Activated CD4-positive, CD25-positive, alpha-beta regulatory T cell treated with anti-CD3 and anti-CD28 coated beads, Interleukin-2, amount 50 U/mL, for 16 hours (primary cell): ENCODE results near the gene PHF20.
"Not testable (repeated sequence)": the region's sequence is repeated elsewhere in the genome, so short reads cannot be mapped to it uniquely, and the experiment has no call there.

Experiments used
- DNase-seq: peaks from one replicate; pipeline ENCODE4 v3.0.0-alpha.2; 2020; ENCODE audit warnings: low read depth, low spot score

The PHF20 gene

GRCh38 chr20:35771689-35772562, at the start of gene PHF20:
TSS of gene PHF20 (plus strand) at chr20:35772015. CDS start at chr20:35801523, 29,508 bp downstream.
- DNase-seq: peak; percentile 99

- DNase-seq: not testable (repeated sequence)
Measured at GRCh38 chr20:35723275-35723639, 48.6 kb upstream of the PHF20 start.

- DNase-seq: not testable (repeated sequence)
Measured at GRCh38 chr20:35723652-35724320, 48.0 kb upstream of the PHF20 start.

GRCh38 chr20:35724321-35725230, 47.2 kb upstream of the PHF20 start:
- DNase-seq: no peak

- DNase-seq: no peak
Measured at GRCh38 chr20:35726842-35727711, 44.7 kb upstream of the PHF20 start.

GRCh38 chr20:35729283-35729807, 42.5 kb upstream of the PHF20 start:
- DNase-seq: no peak

- no peak for DNase-seq
Measured at GRCh38 chr20:35729836-35730582, 41.8 kb upstream of the PHF20 start.

- no peak for DNase-seq
Measured at GRCh38 chr20:35730583-35731468, 41.0 kb upstream of the PHF20 start.

- no peak for DNase-seq
Measured at GRCh38 chr20:35731469-35731788, 40.4 kb upstream of the PHF20 start.

GRCh38 chr20:35731862-35732643, 39.8 kb upstream of the PHF20 start:
- DNase-seq: no peak

- no peak for DNase-seq
Measured at GRCh38 chr20:35732644-35732982, 39.2 kb upstream of the PHF20 start.

- no peak for DNase-seq
Measured at GRCh38 chr20:35734374-35734773, 37.4 kb upstream of the PHF20 start.

GRCh38 chr20:35734777-35735649, 36.8 kb upstream of the PHF20 start:
- no peak for DNase-seq

GRCh38 chr20:35735826-35736470, 35.9 kb upstream of the PHF20 start:
- no peak for DNase-seq

- DNase-seq: no peak
Measured at GRCh38 chr20:35737865-35738333, 33.9 kb upstream of the PHF20 start.

GRCh38 chr20:35738410-35739179, 33.2 kb upstream of the PHF20 start:
- DNase-seq: no peak
